CD4-positive, alpha-beta T cell (primary cell): ENCODE data around the gene JUP. TPM values are rescaled to one million over a fixed set of nuclear protein-coding genes. Genes with fewer than 3 reads are reported as not detected.

Source experiments
- ATAC-seq: fragments of 200-7000 bp; cut with Tn5 transposase; one replicate; pipeline ENCODE4 v1.10.0; 2022; ENCODE audit warnings: mild to moderate bottlenecking; ENCODE audit not compliant: poor library complexity
- CTCF ChIA-PET: fragments of 350-600 bp; sonication (Branson Sonifier 250); formaldehyde crosslinking; loops from one replicate; lab custom pipeline; 2021; ENCODE audit warnings: antibody characterized with exemption, inconsistent platforms; lab: Charles Lee
- POLR2A ChIA-PET: fragments of 350-600 bp; sonication (Branson Sonifier 250); formaldehyde crosslinking; loops from one replicate; lab custom pipeline; 2021; ENCODE audit warnings: antibody characterized with exemption, inconsistent platforms; lab: Charles Lee
- DNase-seq, 14 experiments: peaks; one replicate each; pipeline ENCODE4 v3.0.0-alpha.2; 2013 to 2020; ENCODE audit warnings: mixed read lengths in 2 of 14
- H3K27ac ChIP-seq, 2 donors: one replicate each; pipeline versions ENCODE4 v1.5.1 to v1.7.0; 2013; ENCODE audit warnings: low read length in 2 of 2, low read depth in 1 of 2, mild to moderate bottlenecking in 1 of 2
- H3K27me3 ChIP-seq, 2 experiments: 1 replicate in 1 of 2; 2 replicates in 1 of 2; pipeline versions ENCODE4 v1.6.1 to v1.7.0; 2013; ENCODE audit warnings: low read length in 2 of 2, control low read depth in 1 of 2, mild to moderate bottlenecking in 1 of 2, moderate library complexity in 1 of 2; ENCODE audit not compliant: insufficient read depth in 2 of 2, control insufficient read depth in 1 of 2
- H3K36me3 ChIP-seq: one replicate; pipeline ENCODE4 v1.6.1; 2013; ENCODE audit warnings: low read length, control low read depth; ENCODE audit not compliant: insufficient read depth
- H3K4me1 ChIP-seq: one replicate; pipeline ENCODE4 v1.6.1; 2013; ENCODE audit warnings: low read length, control low read depth; ENCODE audit not compliant: insufficient read depth
- H3K4me3 ChIP-seq: one replicate; pipeline ENCODE4 v1.5.1; 2013; ENCODE audit warnings: mild to moderate bottlenecking, low read length, moderate library complexity
- H3K9me3 ChIP-seq, 2 experiments: 1 replicate in 1 of 2; 2 replicates in 1 of 2; pipeline versions ENCODE4 v1.6.1 to v1.7.0; 2013; ENCODE audit warnings: low read length in 2 of 2, mild to moderate bottlenecking in 2 of 2, control low read depth in 1 of 2, moderate library complexity in 1 of 2; ENCODE audit not compliant: control insufficient read depth in 1 of 2, insufficient read depth in 1 of 2
- H3K27ac Mint-ChIP-seq: one replicate; pipeline ENCODE4 v1.8.0; 2020; ENCODE audit warnings: mixed read lengths
- H3K27me3 Mint-ChIP-seq: one replicate; pipeline ENCODE4 v1.8.0; 2021; ENCODE audit warnings: mixed read lengths
- H3K36me3 Mint-ChIP-seq: one replicate; pipeline ENCODE4 v1.8.0; 2021; ENCODE audit warnings: low read depth, mixed read lengths
- H3K4me1 Mint-ChIP-seq: one replicate; pipeline ENCODE4 v1.8.0; 2021; ENCODE audit warnings: low read depth, mixed read lengths
- H3K4me3 Mint-ChIP-seq: one replicate; pipeline ENCODE4 v1.8.0; 2020; ENCODE audit warnings: mild to moderate bottlenecking, mixed read lengths
- H3K9me3 Mint-ChIP-seq: one replicate; pipeline ENCODE4 v1.8.0; 2020; ENCODE audit warnings: mixed read lengths
- CTCF ChIP-seq: fragments of 200-600 bp; IDR thresholded peaks from one replicate; pipeline ENCODE4 v1.8.0; 2022; ENCODE audit warnings: antibody characterized with exemption, mild to moderate bottlenecking
- intact Hi-C, 2 experiments: fragments of 100-400 bp; cut with DNase I in 1 of 2; cut with micrococcal nuclease in 1 of 2; formaldehyde crosslinking; loops; one replicate each; pipeline versions ENCODE4 v1.15.1 to v1.9.0; 2023 to 2025; cut with DNase I, micrococcal nuclease
- total RNA-seq, 174 experiments: library from RNA in 2 of 174; stranded (reverse) in 2 of 174; gene quantifications; one replicate each; pipeline ENCODE4 v1.2.3 and lab custom pipeline; 2021 to 2026

Gene JUP
- total RNA-seq, 2 experiments from 2014 or later, result 0.88 to 1.1 TPM

GRCh38 chr17:41772218-41772585 is 14.3 kb downstream of the JUP start:
- ChIA-PET CTCF (no interaction called here), POLR2A (no interaction called here)
- H3K4me1 Mint-ChIP-seq, result no peaks in the 10 kb centered on the region
- ATAC-seq (no peak), DNase-seq (no peak)
- no peaks in the 10 kb centered on the region for H3K27me3 Mint-ChIP-seq
- H3K27ac ChIP-seq, result no peak overlapping the region
- no peak overlapping the region for H3K27ac Mint-ChIP-seq
- TF ChIP-seq CTCF, result no peak
- no peaks in the 10 kb centered on the region for H3K36me3 Mint-ChIP-seq
- intact Hi-C loops, result no loop called here
- H3K27me3 ChIP-seq, result no peaks in the 10 kb centered on the region
- H3K9me3 Mint-ChIP-seq, result no peaks in the 10 kb centered on the region
- H3K4me3 Mint-ChIP-seq, result no peak overlapping the region
- no peaks in the 10 kb centered on the region for H3K36me3 ChIP-seq
- no peaks in the 10 kb centered on the region for H3K4me1 ChIP-seq
- H3K9me3 ChIP-seq, result no peaks in the 10 kb centered on the region
- no peak overlapping the region for H3K4me3 ChIP-seq

- Mint-ChIP-seq H3K4me1 (no peaks in the 10 kb centered on the region), H3K27ac (no peak overlapping the region), H3K36me3 (no peaks in the 10 kb centered on the region), H3K27me3 (no peaks in the 10 kb centered on the region), H3K4me3 (no peak overlapping the region), H3K9me3 (no peaks in the 10 kb centered on the region)
- ATAC-seq (no peak), DNase-seq (no peak)
- ChIA-PET POLR2A (no interaction called here), CTCF (no interaction called here)
- H3K27ac ChIP-seq, result no peak overlapping the region
- TF ChIP-seq CTCF, result no peak
- H3K9me3 ChIP-seq, result no peaks in the 10 kb centered on the region
- H3K36me3 ChIP-seq, result no peaks in the 10 kb centered on the region
- intact Hi-C loops, result no loop called here
- H3K4me1 ChIP-seq, result no peaks in the 10 kb centered on the region
- no peak overlapping the region for H3K4me3 ChIP-seq
- no peaks in the 10 kb centered on the region for H3K27me3 ChIP-seq
Measured at GRCh38 chr17:41771389-41772206, 14.9 kb downstream of the JUP start.

DNA sequence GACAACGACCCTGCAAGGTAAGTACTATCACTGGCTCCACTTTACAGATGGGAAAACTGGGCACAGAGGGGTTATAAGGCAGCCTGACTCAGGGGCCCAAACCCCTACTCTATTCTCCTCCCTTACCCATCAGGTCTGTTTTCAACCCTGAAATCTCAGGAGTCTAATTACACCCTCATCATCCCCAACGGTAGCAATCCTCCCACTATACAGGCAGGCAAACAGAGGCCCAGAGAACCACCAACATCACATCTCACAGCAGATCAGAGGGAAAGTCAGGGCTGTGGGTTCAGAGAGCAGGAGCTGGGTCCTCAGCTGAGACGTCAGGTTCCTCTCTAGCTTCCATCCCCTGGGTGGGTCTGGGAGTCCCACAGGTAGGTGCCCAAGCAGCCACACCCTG is 16.5 kb downstream of the JUP start:
- ChIA-PET POLR2A (no interaction called here), CTCF (no interaction called here)
- H3K27ac ChIP-seq, result no peak overlapping the region
- no peaks in the 10 kb centered on the region for H3K36me3 ChIP-seq
- TF ChIP-seq CTCF, result no peak
- Mint-ChIP-seq H3K27ac (no peak overlapping the region), H3K36me3 (no peaks in the 10 kb centered on the region), H3K4me3 (no peak overlapping the region), H3K4me1 (no peaks in the 10 kb centered on the region), H3K27me3 (no peaks in the 10 kb centered on the region), H3K9me3 (no peaks in the 10 kb centered on the region)
- H3K9me3 ChIP-seq, result no peaks in the 10 kb centered on the region
- H3K27me3 ChIP-seq, result no peaks in the 10 kb centered on the region
- H3K4me1 ChIP-seq, result no peaks in the 10 kb centered on the region
- ATAC-seq, result no peak
- DNase-seq, result no peak
- intact Hi-C loops, result no loop called here
- H3K4me3 ChIP-seq, result no peak overlapping the region
